Measurements from ENCODE around the gene TRMT1L. TPM values are rescaled to one million over a fixed set of nuclear protein-coding genes. Genes with fewer than 3 reads are reported as not detected.

The TRMT1L gene
- total and polyA plus RNA-seq, 12 donors = 5.9 to 52.5 (median 23.7) TPM

DNA sequence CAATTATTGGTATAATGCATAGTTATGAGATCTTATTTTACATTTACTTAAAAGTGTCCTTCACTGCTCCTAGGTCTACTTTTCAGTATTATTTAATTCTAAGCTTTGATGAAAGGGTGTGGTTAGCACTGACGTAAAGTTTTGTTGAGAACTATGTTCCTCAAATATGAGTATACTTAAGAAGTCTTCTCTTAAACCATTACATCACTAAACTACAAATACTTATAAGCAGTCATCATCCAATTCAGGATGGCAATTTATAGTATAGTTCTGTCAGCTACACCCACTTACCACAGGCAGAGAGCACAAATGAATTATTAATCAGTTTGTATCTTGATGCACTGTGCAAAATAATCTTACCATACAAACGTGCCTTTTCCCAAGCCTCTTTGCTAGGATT is 27.0 kb downstream of the TRMT1L start:
- 86 to 90% (median 88%) methylated on average over 2 of the region's 2 CpGs for WGBS, 4 donors
- Histone ChIP-seq H3K27ac (no peak overlapping the region), H3K36me3 (replicated peaks in 1 of 2) (peaks cover 0 to 52% of the 10 kb centered on the region in 2 donors), H3K4me3 (no peak overlapping the region), H3K27me3 (no peaks in the 10 kb centered on the region), H3K4me1 (replicated peaks in 1 of 2) (no peaks in the 10 kb centered on the region), H3K9me3 (replicated peaks in 1 of 3) (peaks cover 0 to 4% (median 0%) of the 10 kb centered on the region in 3 donors)
- DNase-seq = no peak
- intact Hi-C loops (cut with DNase I) = no loop called here
- no peak for TF ChIP-seq POLR2A (IDR thresholded peaks at IDR 0.05)

- TF ChIP-seq, protein P1, sequence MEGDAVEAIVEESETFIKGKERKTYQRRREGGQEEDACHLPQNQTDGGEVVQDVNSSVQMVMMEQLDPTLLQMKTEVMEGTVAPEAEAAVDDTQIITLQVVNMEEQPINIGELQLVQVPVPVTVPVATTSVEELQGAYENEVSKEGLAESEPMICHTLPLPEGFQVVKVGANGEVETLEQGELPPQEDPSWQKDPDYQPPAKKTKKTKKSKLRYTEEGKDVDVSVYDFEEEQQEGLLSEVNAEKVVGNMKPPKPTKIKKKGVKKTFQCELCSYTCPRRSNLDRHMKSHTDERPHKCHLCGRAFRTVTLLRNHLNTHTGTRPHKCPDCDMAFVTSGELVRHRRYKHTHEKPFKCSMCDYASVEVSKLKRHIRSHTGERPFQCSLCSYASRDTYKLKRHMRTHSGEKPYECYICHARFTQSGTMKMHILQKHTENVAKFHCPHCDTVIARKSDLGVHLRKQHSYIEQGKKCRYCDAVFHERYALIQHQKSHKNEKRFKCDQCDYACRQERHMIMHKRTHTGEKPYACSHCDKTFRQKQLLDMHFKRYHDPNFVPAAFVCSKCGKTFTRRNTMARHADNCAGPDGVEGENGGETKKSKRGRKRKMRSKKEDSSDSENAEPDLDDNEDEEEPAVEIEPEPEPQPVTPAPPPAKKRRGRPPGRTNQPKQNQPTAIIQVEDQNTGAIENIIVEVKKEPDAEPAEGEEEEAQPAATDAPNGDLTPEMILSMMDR (IDR thresholded peaks at IDR 0.05) = no peak
- no peak for TF ChIP-seq POLR2A (IDR thresholded peaks at IDR 0.05)
- H3K4me3 ChIP-seq = no peak overlapping the region
- H3K4me1 ChIP-seq (replicated peaks in 1 of 2) = no peaks in the 10 kb centered on the region
- H3K27ac ChIP-seq = no peak overlapping the region
- intact Hi-C loops (cut with DNase I) = no loop called here
- H3K9me3 ChIP-seq (replicated peaks in 1 of 3) = peaks cover 0 to 11% (median 2%) of the 10 kb centered on the region in 3 donors
- 78 to 89% (median 84%) methylated on average over 2 of the region's 2 CpGs for WGBS, 4 donors
- H3K27me3 ChIP-seq = no peaks in the 10 kb centered on the region
- DNase-seq = no peak
- H3K36me3 ChIP-seq (replicated peaks in 1 of 2) = no peaks in the 10 kb centered on the region
Measured at GRCh38 chr1:185112356-185112755, 44.4 kb downstream of the TRMT1L start.

DNA sequence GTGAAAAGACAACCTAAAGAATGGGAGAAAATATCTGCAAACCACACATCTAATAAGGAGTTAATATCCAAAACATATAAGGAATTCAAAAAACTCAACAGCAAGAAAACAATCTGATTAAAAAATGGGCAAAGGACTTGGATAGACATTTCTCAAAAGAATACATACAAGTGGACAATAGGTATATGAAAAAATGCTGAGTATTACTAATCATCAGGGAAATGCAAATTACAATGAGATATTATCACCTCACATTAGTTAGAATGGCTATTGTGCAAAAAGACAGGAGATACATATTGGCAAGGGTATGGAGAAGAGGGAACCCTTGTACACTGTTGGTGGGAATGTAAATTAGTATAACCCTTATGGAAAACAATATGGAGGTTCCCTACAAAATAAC is 44.9 kb downstream of the TRMT1L start:
- no peaks in the 10 kb centered on the region for H3K36me3 ChIP-seq (replicated peaks in 1 of 2)
- TF ChIP-seq, protein P1 (IDR thresholded peaks at IDR 0.05) = no peak
- TF ChIP-seq POLR2A (IDR thresholded peaks at IDR 0.05) = no peak
- no peaks in the 10 kb centered on the region for H3K27me3 ChIP-seq
- peaks cover 0 to 11% (median 2%) of the 10 kb centered on the region in 3 donors for H3K9me3 ChIP-seq (replicated peaks in 1 of 3)
- intact Hi-C loops (cut with DNase I) = no loop called here
- no peak for DNase-seq
- no peak overlapping the region for H3K27ac ChIP-seq
- H3K4me3 ChIP-seq = no peak overlapping the region
- no peaks in the 10 kb centered on the region for H3K4me1 ChIP-seq (replicated peaks in 1 of 2)

DNA sequence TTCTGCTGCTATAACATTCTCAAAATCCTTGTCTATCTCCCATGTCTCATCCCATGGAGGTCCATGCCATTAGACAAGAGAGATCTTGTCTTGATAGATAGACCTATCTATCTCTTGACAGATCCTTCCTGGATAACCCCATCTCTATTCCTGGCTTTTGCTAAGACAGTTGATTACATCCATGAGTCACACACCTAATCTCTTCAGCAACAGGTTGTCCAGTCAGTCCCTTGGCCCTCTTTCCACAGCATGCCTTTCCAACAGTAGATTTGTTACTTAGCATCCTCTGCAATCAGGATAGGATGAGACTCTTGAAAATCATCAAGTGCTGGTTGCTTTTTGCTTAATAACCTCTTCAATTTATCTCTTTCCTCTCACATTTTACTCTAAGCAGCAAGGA is 46.6 kb downstream of the TRMT1L start:
- no peak for DNase-seq
- no peaks in the 10 kb centered on the region for H3K4me1 ChIP-seq (replicated peaks in 1 of 2)
- peaks cover 0 to 11% (median 2%) of the 10 kb centered on the region in 3 donors for H3K9me3 ChIP-seq (replicated peaks in 1 of 3)
- no peaks in the 10 kb centered on the region for H3K36me3 ChIP-seq (replicated peaks in 1 of 2)
- intact Hi-C loops (cut with DNase I) = no loop called here
- no peaks in the 10 kb centered on the region for H3K27me3 ChIP-seq
- no peak for TF ChIP-seq POLR2A (IDR thresholded peaks at IDR 0.05)
- TF ChIP-seq, protein P1 (IDR thresholded peaks at IDR 0.05) = no peak
- H3K27ac ChIP-seq = no peak overlapping the region
- no peak overlapping the region for H3K4me3 ChIP-seq

- no peak for TF ChIP-seq POLR2A (IDR thresholded peaks at IDR 0.05)
- TF ChIP-seq, protein P1 (IDR thresholded peaks at IDR 0.05) = no peak
- H3K27me3 ChIP-seq = no peaks in the 10 kb centered on the region
- no peak overlapping the region for H3K27ac ChIP-seq
- no peak for DNase-seq
- H3K9me3 ChIP-seq (replicated peaks in 1 of 3) = peaks cover 0 to 11% (median 2%) of the 10 kb centered on the region in 3 donors
- intact Hi-C loops (cut with DNase I) = no loop called here
- H3K36me3 ChIP-seq (replicated peaks in 1 of 2) = no peaks in the 10 kb centered on the region
- no peak overlapping the region for H3K4me3 ChIP-seq
- H3K4me1 ChIP-seq (replicated peaks in 1 of 2) = no peaks in the 10 kb centered on the region
Measured at GRCh38 chr1:185108321-185108720, 48.4 kb downstream of the TRMT1L start.
